ENCODE measurements around the gene LAMA3.

The LAMA3 gene

DNA sequence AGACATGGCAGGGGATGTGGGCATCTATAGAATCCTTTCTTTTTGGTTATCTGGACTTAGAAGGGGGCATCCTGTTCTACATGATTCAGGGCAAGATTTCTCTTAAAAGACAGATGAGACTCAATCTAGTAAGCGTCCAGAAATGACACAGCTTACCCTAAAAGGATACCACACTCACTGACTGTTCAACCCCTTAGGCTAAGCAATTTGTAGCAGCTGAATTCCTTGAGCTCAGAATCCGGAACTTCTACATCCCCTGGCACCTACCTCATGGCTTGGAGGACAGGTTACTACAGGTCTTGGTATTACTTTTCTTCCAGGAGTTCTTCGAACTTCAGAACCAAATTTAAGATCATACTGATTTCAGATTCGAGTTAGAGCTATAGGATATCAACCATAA lies 138.4 kb downstream of the LAMA3 start:
- DNase-seq: no peak

- no peak for DNase-seq
Measured at GRCh38 chr18:23828426-23828825, 139.2 kb downstream of the LAMA3 start.

DNA sequence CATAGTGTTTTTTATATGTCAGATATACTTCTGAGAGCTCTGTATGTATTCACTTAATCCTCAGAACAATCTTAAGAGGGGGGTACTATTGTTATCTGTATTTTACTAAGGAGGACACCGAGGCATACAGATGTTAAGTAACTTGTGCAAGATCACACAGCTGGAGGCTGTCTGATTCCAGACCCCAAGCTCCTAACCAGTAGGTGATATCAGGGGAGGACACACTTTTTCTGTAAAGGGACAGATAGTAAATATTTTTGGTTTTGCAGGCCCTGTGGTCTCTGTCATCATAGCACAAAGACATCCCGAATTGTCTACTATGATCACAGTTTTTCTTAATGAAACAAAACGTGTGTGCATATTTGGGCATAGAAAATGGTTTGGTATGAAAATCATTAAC lies 143.7 kb downstream of the LAMA3 start:
- no peak for DNase-seq

DNA sequence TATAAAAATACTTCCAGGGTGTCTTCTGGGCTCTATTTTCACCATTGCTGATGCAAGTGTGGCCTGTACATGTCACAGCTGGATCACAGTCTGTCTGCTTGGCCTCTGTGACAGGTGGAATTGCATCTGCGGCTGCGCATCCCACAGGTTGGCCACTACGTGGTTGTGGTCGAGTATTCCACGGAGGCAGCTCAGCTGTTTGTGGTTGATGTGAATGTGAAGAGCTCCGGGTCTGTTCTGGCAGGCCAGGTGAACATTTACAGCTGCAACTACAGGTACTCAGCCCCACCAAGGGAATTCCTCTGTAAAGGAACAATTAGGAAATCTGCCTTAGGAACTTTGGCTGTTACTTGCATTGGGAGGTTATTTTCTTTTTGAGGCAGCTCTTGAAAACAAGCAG lies 144.5 kb downstream of the LAMA3 start:
- no peak for DNase-seq

DNA sequence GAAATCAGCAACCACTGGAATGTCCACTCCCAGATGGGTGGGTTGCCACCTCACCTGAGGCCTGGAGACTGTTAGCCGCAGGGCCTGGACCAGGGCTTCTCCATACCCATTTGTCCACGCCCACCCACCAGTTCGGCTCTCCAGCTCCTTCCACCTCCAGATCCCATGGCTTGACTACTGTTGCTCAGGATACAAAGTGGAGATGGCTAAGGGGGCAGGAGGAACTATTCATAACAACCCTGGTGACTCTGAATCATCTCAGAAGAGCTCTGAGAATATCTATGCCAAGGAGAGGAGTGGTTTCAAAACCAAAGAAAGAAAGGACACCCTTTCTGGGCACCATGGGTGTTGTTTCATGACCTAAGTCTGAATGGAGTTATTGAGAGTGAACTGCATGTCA lies 145.8 kb downstream of the LAMA3 start:
- DNase-seq: no peak

GRCh38 chr18:23835506-23835905 lies 146.3 kb downstream of the LAMA3 start:
- DNase-seq: no peak

- no peak for DNase-seq
Measured at GRCh38 chr18:23837591-23837990, 148.3 kb downstream of the LAMA3 start.

GRCh38 chr18:23838233-23838632 lies 149.0 kb downstream of the LAMA3 start:
- DNase-seq: no peak

GRCh38 chr18:23838801-23839366 lies 149.6 kb downstream of the LAMA3 start:
- DNase-seq: no peak

GRCh38 chr18:23842305-23842704 lies 153.1 kb downstream of the LAMA3 start:
- no peak for DNase-seq

- DNase-seq: no peak
Measured at GRCh38 chr18:23844991-23845680, 155.9 kb downstream of the LAMA3 start.

- no peak for DNase-seq
Measured at GRCh38 chr18:23845988-23846630, 156.9 kb downstream of the LAMA3 start.

DNA sequence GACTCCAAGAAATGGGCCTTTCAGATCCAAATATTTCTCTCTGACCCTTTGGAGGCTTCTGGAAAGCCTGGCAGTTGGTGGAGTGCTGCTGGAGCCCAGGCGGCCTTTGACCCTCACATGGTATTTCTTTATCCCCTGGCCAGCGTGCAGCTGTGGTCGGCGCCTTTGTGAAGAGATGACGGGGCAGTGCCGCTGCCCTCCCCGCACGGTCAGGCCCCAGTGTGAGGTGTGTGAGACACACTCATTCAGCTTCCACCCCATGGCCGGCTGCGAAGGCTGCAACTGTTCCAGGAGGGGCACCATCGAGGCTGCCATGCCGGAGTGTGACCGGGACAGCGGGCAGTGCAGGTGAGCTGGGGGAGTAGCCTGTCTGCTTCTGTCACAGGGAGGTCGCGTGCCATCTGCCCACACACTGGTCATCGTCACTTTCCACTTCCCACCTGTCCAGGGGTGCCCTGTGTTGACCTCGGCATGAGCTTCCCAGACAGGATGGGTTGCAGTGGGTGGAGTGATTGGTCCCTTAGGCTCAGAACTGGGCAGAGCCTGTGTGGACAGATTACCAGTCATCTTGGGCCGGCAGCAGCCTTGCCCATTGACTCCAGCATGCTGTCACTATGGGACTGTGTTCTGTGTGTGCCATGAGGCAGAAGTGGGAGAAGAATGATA lies 158.2 kb downstream of the LAMA3 start:
- DNase-seq: no peak

- DNase-seq: no peak
Measured at GRCh38 chr18:23849141-23849540, 159.9 kb downstream of the LAMA3 start.

DNA sequence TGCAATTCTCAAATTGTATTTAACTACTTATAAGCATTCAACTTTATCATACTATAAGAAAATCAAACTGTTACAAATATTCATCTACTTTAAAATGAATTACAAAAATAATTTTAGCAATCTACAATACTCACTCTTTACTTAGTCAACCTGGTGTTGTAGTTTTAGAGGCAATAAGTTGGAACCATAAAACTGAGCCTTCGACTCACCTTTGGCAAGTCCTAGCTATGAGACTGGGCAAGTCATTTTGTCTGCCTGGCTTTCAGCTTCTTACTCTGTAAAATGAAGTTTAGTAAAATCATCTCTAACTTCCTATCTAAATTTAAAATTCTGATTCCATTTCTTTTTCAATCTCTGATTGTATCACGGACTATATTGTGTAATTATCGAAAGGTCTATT lies 161.0 kb downstream of the LAMA3 start:
- DNase-seq: no peak

DNA sequence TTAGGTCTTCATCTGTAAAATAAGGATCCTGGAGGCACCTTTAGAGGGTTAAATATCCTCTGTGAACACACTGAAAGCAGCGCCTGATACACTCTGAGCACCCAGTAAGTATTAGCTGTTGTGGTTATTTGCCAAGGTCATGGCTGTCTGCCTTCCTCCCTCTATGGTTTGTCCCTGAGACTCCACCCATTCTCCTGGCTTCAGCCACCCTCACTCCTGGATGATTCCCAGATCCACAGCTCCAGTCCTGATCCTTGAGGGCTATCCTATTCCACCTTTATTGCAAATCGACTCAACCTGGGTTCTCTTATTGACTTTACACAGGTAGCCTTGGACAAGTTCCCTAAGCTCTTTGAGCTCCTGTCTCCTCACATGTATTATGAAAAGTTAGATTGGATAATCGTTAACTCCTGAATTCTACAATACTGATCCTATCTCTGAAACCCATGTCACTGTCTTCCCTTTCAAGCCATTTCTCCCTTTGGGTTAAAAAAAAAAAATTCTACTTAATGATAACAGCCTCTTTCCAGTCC lies 162.3 kb downstream of the LAMA3 start:
- DNase-seq: no peak

DNA sequence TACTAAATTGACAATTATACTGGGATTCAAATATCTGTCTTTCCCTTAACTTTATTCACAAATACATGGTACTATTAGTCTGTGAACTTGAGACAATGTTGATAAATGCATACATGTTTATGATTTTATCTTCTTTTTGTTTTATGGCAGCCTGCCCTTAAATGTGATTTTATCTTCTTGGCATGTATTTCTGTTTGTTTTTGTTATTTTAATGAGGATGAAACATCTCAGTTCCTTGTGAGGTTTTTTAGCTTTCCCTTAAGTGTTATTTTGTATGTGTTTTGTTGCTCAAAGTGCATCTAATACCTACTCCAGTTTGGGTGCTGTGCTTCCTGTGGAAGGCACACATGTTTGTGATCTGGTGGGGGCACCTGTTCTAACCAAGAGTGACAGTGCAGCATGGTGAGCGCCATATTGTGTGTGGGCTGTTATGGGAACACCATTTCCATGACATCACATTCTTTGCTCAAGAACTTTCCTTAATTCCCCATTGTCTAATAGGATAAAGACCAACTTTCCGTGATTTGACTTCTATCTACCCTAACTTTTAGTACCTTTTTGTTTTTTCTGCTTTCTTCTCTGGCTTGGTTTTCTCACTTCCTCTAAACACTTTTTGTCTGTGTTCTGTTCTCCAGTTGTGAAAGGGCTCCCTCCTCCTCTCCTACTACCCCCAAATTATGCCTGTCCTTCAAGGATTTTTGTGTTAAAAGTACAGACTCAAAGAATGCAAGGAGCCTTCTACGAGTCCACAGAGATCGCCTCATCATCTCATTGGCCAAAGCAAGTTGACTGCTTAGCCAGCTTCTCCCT lies 163.2 kb downstream of the LAMA3 start:
- DNase-seq: no peak

GRCh38 chr18:23853448-23854195 lies 164.4 kb downstream of the LAMA3 start:
- no peak for DNase-seq

GRCh38 chr18:23855721-23856120 lies 166.5 kb downstream of the LAMA3 start:
- DNase-seq: no peak

DNA sequence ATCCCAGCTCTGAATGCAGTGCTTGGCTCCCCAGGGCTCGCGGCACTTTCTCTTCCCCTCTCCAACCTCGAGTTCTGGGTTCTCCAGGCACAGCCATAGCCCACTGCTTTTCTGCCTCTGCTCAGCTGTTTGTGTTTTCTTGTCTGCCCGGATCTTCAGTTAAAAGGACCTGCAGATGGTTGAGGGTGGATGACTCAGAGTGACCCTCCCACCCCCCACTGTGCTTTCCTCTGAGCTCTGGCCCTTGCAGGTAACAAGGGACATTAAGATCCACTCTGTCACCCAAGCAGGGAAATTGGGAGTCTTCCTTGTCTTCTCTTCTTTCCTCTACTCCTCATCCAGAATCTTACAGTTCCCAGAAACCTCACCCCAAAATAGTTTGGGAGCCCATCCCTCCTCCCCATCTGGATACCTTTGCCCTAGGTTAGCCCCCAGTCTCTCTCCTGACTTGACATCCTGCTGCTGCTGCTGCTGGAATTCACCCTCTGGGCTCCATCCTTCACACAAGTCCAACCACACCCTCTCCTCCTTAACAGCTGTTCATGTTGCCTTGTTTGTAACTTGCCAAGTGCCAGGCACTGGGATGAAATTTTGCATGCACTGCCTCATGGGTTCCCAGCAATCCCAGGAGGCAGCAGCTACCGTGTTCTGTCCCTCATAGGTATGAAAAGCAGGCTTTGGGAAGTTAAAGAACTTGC lies 167.4 kb downstream of the LAMA3 start:
- DNase-seq: no peak

GRCh38 chr18:23857164-23857552 lies 167.9 kb downstream of the LAMA3 start:
- DNase-seq: no peak
